GM12892 (cell line): ENCODE data around the gene CAMP.

Experiments
- POLR2A ChIP-seq: IDR thresholded peaks from 2 replicates; pipeline ENCODE4 v1.6.1; 2011; ENCODE audit warnings: low read depth, low read length, control low read depth
- POLR2AphosphoS5 ChIP-seq: IDR thresholded peaks from 2 replicates; pipeline ENCODE4 v1.6.1; 2011; ENCODE audit warnings: low read depth, low read length, control low read depth
- TAF1 ChIP-seq: IDR thresholded peaks from 2 replicates; pipeline ENCODE4 v1.6.1; 2011; ENCODE audit warnings: low read depth, mild to moderate bottlenecking, control low read depth, low read length, borderline replicate concordance

DNA sequence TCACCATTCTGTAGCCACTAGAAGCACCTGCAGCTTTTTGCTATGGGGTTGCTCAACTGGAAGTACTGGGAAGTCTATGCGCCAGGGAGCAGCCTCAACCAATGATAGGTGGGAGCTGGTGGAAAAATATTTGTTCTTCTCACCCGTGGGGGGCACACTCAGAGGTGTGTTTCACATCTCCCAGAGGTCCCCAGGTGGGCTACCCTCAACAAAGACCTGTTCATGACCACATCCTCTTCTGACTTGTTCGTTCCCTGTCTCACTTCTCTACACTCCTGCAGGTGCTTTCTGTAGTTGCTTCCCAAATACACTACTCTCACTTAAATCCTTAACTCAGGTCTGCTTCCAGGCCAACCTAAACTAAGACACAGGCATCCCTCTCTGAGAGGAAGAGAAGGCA is 3.6 kb downstream of the CAMP start:
- no peak for TF ChIP-seq POLR2A
- TF ChIP-seq TAF1, result no peak
- no peak for TF ChIP-seq POLR2AphosphoS5
